ENCODE measurements around the gene BMPR2. TPM values are rescaled to one million over a fixed set of nuclear protein-coding genes. Genes with fewer than 3 reads are reported as not detected.
A peak's percentile ranks its signal among the peaks of the same experiment; 100 is the strongest.
"Not testable (repeated sequence)": the region's sequence is repeated elsewhere in the genome, so short reads cannot be mapped to it uniquely, and the experiment has no call there.

Gene BMPR2
- 10 to 100 TPM; 65.4 to 69.6 (median 69.6) TPM for polyA plus RNA-seq (ENCODE audit: insufficient read length in 3 of 3)

DNA sequence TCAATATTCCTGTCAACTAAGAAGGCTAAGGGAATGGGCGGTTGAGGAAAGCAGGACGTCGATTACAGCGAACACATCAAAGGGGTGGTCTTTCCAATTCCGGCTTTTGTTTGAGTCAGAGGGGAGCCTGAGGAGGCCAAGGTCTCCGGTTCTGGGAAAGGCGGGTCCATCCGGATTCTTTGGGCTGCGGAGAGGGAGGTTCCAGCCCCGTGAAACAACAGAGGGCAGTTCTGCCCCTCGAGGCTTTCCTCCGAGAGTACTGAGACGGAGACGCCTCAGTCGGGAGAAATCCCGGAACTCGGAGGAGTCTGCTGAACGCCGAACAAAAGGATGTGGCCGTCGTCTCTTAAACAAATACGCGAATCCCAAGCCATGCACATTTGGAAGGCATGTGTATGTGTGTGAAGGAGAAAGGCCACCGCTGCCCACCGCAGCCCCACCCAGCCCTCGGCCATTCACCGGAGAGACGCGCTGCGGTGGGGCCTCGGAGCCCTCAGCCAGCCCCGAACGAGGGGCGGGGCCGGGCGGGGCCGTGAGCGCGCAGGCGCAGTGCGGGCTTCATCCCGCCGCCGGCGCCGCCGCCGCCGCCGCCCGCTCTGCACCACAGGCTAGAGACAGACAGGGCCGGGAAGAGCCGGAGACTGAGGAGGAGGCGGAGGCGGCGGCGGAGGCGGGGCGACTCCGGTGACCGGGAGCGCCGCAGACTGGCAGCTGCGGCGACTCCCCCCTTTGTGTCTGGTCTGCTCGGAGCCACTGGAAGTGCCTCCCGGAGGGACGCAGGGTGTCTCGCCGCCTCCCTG lies at the start of gene BMPR2:
Gene BMPR2, plus strand, starts transcription at position 719 of the 800 bp plus-strand sequence. CDS start 1,148 bp downstream, outside the sequence.
- peak in 1 of 3 donors; percentile 82 for DNase-seq (ENCODE audit: low read depth in 3 of 3, low spot score in 2 of 3)

DNA sequence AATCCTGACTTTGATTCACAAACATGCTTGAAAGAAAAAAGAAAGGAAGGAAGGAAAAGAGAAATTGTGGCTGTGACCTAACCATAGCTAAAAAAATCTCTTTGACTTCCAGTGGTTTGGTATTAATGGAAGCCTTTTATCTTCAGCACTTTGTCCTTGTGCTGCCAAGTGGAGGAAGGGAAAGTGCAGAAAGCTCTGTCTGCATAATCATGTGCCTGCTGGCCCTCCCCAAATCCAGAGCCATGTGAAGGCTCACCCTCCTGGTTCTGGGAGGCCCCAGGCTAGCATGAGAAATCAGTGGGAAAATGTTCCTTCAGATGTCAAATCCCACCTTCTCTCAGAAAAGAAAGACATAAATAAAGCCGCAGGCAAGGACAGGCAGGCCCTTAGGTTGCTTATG lies 48.3 kb upstream of the BMPR2 start:
- DNase-seq (ENCODE audit: low read depth in 3 of 3, low spot score in 2 of 3): no peak

DNA sequence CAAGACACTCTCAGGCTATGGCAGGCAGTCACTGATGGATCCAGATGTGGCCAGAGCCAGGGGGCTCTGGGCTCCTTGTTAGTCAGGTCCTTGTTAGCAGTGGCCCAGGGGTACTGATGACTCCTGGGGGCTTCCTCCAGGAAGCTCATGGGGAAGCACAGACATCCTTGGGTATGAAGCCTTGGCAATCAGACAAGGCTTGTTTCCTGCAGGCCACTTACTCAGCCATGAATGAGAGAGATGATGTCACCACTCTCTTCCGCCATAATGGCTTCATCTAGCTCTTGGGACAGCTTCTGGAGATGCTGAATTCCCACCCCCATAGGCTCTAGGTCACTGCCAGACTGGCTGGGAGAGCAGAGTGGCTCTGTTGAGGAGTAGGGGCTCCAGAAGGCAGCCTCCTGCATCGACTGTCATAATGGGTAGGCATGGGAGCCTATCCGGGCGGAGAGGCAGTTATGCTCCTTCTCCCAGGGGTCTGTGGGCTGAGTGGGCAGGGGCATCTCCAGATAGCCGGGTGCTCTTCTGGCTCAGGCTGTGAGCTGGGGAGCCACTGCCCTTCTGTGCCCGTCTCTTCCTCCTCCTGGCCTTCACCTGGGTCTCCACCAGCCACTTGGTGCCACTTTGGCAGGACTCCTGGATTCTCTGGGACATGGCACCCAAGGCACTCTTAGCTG lies 40.2 kb upstream of the BMPR2 start:
- DNase-seq (ENCODE audit: low read depth in 3 of 3, low spot score in 2 of 3): no peak

DNA sequence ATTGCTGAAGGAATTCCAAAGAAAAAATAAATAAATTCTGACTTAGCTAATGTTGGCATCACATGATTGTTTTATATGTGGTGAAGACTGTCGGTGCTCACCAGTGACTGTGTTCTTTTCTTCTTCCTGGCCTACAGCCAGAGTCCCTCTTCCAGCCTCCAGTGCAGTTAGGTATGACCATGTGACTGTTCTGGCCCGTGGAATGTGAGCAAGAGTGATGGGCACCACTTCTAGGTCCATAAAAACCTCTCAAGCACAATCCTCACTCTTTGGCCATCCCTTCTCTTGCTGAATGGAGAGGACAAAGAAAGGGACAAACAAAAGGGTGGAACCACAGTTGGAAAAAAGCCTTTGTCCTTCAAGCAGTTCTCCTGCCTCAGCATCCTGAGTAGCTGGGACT lies 39.0 kb upstream of the BMPR2 start:
- DNase-seq (ENCODE audit: low read depth in 3 of 3, low spot score in 2 of 3): no peak

DNA sequence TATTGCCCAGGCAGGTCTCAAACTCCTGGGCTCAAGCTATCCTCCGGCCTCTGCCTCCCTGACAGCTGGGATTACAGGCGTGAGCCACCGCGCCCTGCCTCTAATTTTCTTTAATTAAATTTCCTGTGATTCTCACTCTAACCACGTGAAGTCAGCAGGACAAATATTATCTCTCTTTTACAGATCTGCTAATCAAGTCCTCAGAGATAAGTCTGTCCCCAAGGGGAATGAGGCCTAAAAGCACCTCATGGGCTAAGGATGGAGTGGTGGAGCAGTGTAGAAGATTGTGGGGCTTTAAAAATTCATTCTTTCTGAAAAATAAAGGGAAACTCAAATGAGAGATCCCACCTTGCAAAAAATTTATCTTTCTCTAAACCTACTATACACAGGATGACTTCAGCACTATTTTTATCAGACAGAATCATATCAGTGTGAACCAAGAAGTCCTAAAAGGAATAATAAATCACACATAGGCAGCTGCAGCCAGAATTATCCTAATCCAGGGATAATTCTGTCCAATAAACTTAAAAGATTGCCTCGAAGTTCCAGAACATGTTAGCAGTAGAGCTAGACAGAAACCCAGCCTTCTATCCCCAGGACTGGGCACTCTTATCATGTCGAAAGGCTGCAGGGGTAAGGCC lies 38.3 kb upstream of the BMPR2 start:
- no peak for DNase-seq (ENCODE audit: low read depth in 3 of 3, low spot score in 2 of 3)

DNA sequence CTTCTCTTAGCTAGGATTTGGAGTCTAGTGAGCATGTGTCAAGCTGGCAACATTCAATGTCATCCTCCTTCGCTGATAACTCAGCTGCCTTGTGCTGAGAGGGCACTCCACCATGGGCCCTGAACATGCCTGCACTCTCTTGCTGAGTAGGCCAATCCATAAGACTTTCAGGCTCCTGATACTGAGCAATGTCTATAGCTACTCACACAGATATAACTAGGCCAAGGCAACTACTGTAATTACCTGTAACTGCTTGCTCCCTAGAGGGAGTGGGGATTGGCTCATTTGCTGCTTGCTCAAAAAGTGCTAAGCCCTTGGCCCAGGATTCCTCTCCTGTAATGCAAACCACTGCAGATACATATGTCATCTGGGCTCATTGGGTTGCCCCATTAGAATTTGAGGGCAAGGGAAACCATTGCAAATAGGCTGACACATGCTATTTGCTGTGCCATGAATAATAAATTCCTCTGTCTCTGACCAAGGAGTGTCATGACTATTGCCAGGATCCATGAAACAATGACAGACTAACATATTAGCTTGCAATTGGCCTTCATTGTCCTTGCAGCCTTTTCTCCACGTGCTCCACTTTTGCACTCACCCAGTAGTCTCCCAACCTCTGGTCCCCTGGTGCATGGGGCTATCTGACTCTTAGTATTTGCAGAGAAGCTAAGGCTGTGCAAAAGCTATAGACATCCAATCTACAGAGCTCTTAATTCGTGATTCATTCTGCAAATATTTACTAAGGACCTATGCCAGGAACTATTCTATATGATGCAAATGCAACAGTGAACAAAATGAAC lies 36.9 kb upstream of the BMPR2 start:
- DNase-seq (ENCODE audit: low read depth in 3 of 3, low spot score in 2 of 3): no peak

DNA sequence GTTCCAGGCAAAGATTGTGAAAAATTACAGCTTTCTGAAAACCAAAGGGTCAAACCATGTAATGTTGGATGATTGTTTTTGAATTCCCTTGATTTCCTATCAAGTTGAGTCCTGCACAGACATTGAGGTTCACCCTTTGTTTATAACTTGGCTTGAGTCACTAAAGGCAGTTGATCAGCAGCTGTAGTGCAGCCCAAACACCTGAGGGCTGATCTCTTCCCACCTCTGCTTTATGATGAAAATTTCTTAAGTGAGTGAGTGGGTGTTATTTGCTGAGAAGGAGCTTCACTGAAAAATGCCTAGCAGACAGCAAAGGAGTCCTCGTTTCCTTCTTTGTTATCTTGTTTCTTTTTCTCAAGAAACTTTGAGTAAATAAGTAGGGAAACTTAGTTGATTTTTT lies 31.9 kb upstream of the BMPR2 start:
- no peak for DNase-seq (ENCODE audit: low read depth in 3 of 3, low spot score in 2 of 3)

DNA sequence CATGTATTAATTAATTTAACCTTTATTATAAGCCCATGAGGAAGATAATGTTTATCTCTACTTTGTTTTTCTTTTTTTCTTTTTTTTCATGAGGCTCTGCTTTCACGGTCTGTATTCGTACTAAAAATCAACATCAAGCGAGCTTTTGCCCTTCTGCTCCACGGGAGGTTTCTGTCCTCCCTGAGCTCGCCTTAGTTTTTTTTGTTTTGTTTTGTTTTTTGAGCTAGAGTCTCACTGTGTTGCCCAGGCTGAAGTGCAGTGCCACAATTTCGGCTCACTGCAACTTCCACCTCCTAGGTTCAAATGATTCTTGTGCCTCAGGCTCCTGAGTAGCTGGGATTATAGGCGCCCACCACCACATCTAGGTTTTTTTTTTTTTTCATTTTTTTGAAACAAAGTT lies 29.9 kb upstream of the BMPR2 start:
- DNase-seq (ENCODE audit: low read depth in 3 of 3, low spot score in 2 of 3): no peak

DNA sequence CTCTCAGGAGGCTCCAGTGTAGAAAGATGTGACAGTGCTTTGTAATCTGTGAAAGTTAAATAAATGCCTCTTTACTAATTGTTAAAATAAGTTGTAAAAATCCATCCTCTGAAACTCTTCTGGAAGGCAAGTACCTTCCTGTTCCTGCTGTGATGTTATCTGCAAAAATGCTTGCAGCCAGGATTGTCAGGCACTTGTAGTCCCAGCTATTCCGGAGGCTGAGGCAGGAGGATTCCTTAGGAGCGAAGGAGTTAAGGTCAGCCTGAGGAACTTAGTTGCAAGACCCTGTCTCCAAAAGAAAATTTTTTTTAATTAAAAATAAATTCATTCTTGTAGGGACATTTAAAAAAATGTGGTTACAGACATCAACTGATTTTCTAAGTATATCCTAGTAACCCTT lies 22.7 kb upstream of the BMPR2 start:
- DNase-seq (ENCODE audit: low read depth in 3 of 3, low spot score in 2 of 3): no peak

DNA sequence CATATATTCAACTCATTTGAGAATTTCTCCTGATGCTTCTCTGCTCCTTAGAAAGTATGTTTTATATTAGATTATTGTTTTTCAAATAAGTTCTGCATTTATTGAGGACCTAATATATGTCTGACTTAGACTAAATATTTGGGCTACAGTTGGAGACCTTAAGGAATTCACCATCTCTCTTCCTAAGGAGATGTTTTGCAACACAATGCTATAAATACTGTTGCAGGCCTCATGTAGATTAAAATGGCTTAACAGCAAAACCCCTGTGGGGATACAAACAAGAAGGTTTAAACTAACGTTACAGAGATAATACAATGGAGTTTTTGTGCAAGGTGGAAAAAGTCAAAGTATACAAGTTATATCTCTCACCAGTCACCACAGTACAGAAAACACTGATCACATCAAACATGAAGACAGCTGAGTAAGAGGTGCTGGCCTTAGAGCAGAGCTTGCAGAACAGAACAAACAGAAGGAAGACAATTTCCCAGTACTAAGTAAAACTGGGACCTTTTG lies 20.1 kb upstream of the BMPR2 start:
- DNase-seq (ENCODE audit: low read depth in 3 of 3, low spot score in 2 of 3): no peak

DNA sequence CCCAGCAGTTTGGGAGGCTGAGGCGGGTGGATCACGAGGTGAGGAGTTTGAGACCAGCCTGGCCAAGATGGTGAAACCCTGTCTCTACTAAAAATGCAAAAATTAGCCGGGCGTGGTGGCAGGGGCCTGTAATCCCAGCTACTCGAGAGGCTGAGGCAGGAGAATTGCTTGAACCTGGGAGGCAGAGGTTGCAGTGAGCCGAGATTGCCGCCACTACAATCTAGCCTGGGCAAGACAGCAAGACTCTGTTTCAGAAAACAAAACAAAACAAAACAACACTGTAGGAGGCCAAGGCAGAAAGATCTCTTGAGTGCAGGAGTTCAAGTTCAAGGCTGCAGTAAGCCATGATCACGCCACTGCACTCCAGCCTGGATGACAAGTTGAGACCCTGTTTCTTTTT lies 17.2 kb upstream of the BMPR2 start:
- DNase-seq (ENCODE audit: low read depth in 3 of 3, low spot score in 2 of 3): not testable (repeated sequence)

DNA sequence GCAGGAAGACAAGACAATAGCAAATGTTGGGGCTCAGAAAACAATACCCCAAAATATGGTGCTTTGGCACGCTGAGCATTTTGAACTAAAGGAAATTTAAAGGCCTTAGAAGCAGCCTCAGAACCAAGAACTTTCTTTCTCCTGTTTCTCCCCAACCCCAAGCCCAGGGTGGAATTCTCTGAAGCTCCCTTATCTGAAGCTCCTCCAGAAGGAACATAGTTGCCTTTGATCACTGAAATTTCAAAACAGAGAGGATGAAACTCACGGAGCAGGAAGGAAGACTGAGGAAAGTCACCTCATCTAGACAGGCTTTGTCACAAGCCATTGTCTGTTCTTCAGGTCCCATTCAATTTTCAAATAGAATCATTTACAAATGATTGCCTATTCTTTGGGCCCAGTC lies 15.5 kb upstream of the BMPR2 start:
- no peak for DNase-seq (ENCODE audit: low read depth in 3 of 3, low spot score in 2 of 3)

DNA sequence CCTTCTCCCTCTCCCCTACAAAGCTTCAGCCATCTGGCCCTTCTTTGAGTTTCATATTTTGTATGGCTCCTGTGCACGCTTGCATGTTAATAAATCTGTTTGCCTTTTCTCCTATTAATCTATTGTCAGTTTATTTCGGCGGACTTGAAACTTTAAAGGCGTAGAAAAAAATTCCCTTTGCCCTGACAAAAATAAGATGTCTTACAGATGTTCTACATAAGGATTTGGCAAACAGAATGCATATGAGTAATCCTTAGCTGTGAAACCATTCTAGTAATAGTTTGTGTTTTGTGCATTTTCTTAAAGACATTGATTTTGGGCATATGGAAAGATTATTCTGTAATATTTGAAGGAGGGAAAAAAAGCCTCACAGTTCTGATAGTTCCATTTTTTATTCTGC lies 15.0 kb upstream of the BMPR2 start:
- no peak for DNase-seq (ENCODE audit: low read depth in 3 of 3, low spot score in 2 of 3)

DNA sequence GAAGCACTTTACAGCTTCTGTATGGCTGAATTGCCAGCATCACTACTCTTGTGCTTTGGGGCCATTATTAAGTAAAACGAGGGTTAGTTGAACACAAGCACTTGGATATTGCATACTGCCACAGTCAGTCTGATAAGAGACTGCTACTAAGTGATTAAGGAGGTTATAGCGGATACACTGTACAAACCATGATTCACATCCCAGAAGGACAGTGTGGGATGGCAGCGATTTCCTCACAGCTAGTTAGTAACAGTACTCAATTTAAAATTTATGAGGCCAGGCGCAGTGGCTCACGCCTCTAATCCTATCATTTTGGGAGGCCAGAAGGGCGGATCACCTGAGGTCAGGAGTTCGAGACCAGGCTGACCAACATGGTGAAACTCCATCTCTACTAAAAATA lies 2.6 kb upstream of the BMPR2 start:
- DNase-seq (ENCODE audit: low read depth in 3 of 3, low spot score in 2 of 3): no peak

DNA sequence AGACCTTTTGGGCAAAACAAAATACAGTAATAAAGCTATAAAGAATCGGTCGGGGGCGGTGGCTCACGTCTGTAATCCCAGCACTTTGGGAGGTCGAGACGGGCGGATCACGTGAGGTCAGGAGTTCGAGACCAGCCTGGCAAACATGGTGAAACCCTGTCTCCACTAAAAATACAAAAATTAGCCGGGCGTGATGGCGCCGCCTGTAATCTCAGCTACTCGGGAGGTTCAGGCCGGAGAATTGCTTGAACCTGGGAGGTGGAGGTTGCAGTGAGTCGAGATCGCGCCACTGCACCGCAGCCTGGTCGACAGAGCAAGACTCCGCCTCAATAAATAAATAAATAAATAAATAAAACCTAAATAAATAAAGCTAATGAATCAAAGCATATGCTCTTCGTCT lies 1.7 kb upstream of the BMPR2 start:
- not testable (repeated sequence) for DNase-seq (ENCODE audit: low read depth in 3 of 3, low spot score in 2 of 3)

DNA sequence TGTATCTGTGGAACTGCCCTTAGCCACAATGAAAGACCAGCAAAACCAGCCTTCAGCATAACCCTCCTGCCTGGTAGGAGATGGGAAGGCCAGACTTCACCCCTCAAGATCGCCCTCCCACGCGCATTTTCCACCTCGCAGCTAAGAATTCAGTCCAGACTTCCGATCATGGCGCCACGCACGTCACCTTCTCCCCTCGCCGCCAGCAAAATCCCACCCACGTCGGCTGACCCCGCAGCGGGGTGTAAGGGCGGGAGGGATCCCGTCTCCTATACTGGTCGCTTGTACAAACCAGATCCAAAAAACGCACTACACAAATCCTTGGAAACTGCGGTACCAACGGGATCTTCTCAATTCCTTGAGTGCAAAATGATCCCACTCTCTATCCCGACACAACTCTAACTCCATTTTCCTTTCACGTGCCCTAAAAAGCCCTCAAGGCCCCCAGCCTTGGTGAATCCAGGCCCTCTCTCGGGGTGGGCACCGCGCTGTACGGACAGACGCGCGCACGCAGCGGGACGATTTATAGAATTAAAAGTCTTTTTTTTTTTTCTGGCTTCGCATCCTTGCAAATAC lies 1.0 kb upstream of the BMPR2 start:
- no peak for DNase-seq (ENCODE audit: low read depth in 3 of 3, low spot score in 2 of 3)

DNA sequence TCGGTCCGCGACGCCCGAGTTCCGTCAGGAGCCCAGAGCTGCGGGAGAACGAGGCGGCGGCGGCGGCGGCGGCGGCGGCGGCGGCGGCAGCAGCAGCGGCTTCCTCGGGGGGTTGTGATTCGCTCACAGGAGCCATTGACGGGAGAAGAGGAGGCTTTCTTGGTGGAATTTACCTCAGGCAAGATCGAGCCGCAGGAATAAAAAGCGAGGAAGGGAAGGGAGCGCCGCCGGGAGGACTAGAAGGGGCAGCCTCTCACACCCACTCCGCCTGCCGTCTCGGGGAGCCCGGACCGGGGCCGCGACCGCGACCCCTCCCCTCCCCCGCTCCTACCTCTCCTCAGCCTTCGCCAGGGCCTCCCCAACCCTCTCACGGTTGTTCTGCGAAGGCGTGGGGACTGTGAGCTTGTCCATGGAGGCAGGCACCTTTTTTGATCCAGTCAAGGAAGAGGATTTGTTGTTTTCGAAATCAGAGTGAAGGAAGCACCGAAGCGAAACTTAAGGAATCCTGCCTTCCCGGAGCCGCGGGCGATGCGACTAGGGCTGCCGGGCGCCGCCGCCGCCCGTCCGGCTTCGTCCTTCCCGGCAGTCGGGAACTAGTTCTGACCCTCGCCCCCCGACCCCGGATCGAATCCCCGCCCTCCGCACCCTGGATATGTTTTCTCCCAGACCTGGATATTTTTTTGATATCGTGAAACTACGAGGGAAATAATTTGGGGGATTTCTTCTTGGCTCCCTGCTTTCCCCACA lies 506 bp downstream of the BMPR2 start:
- no peak for DNase-seq (ENCODE audit: low read depth in 3 of 3, low spot score in 2 of 3)

DNA sequence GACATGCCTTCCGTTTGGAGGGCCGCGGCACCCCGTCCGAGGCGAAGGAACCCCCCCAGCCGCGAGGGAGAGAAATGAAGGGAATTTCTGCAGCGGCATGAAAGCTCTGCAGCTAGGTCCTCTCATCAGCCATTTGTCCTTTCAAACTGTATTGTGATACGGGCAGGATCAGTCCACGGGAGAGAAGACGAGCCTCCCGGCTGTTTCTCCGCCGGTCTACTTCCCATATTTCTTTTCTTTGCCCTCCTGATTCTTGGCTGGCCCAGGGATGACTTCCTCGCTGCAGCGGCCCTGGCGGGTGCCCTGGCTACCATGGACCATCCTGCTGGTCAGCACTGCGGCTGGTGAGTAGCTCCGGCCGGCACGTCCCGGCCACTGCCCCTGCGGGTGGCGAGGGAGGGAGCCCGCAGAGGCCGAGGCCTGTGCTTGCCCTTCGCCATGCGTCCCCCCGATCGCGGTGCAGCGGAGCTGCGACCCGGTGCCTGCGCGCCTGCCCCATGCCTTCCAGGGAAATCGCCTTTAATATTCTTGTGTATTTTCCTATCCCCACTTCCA lies 1.2 kb downstream of the BMPR2 start:
- no peak for DNase-seq (ENCODE audit: low read depth in 3 of 3, low spot score in 2 of 3)

DNA sequence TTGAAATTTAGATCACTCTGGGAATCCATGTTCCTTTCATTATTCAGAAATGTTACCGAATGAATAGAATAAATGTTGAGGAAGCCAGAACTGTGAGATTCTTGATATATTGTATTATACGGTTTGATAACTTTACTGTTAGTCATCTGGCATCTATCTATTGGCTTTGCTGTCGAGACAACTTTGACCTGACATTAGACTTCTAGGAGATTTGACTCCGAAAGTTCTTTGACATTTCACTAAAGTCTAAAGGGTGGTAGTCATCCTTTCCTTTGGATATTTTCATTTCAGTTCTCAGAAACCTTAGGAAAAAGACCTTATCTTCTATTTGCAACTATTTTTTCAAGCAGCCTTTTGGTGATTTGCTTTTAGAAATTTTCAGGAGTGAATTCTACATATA lies 1.9 kb downstream of the BMPR2 start:
- DNase-seq (ENCODE audit: low read depth in 3 of 3, low spot score in 2 of 3): no peak

Data from right renal cortex interstitium (tissue), 3 donors.